DND-41 (cell line): Measurements from ENCODE around the gene DENND1A.

ENCODE experiments used
- ATAC-seq: fragments of 200-7000 bp; cut with Tn5 transposase; 3 replicates; pipeline ENCODE4 v1.9.1; 2021; ENCODE audit warnings: low read depth; ENCODE audit not compliant: insufficient read depth
- DNase-seq: peaks from one replicate; pipeline ENCODE4 v3.0.0-alpha.2; 2020
- H2AFZ ChIP-seq: 2 replicates; pipeline ENCODE4 v1.6.0; 2012; ENCODE audit warnings: low read depth, low read length
- H3K27ac ChIP-seq: 2 replicates; pipeline ENCODE4 v1.5.1; 2012; ENCODE audit warnings: low read length, inconsistent platforms
- H3K27me3 ChIP-seq: fragments of 200-600 bp; sonication (generic); 2 replicates; pipeline ENCODE4 v1.6.0; 2012; ENCODE audit warnings: low read length, mild to moderate bottlenecking, inconsistent platforms; ENCODE audit not compliant: insufficient read depth, poor library complexity
- H3K36me3 ChIP-seq: 2 replicates; pipeline ENCODE4 v1.5.1; 2012; ENCODE audit warnings: low read length, inconsistent platforms; ENCODE audit not compliant: insufficient read depth
- H3K4me1 ChIP-seq: 2 replicates; pipeline ENCODE4 v1.5.1; 2012; ENCODE audit warnings: mild to moderate bottlenecking, low read length; ENCODE audit not compliant: insufficient read depth
- H3K4me2 ChIP-seq: 2 replicates; pipeline ENCODE4 v1.6.0; 2012; ENCODE audit warnings: mild to moderate bottlenecking, moderate library complexity, low read length, inconsistent platforms; ENCODE audit not compliant: insufficient read depth
- H3K4me3 ChIP-seq, 2 experiments: fragments of 200-600 bp in 1 of 2; shearing (Covaris generic) in 1 of 2; 2 replicates each; pipeline ENCODE4 v1.5.1; 2012 to 2016; ENCODE audit warnings: inconsistent platforms in 2 of 2, low read length in 2 of 2, mild to moderate bottlenecking in 2 of 2, low read depth in 1 of 2, moderate library complexity in 1 of 2
- H3K79me2 ChIP-seq: 2 replicates; pipeline ENCODE4 v1.6.0; 2012; ENCODE audit warnings: low read length, inconsistent platforms; ENCODE audit not compliant: insufficient read depth
- H3K9ac ChIP-seq: 2 replicates; pipeline ENCODE4 v1.6.0; 2012; ENCODE audit warnings: low read depth, mild to moderate bottlenecking, inconsistent platforms, low read length, moderate library complexity
- H3K9me3 ChIP-seq: 2 replicates; pipeline ENCODE4 v1.5.1; 2012; ENCODE audit warnings: low read length, moderate library complexity, mild to moderate bottlenecking, inconsistent platforms; ENCODE audit not compliant: insufficient read depth, severe bottlenecking
- H4K20me1 ChIP-seq: 2 replicates; pipeline ENCODE4 v1.6.0; 2012; ENCODE audit warnings: low read length; ENCODE audit not compliant: insufficient read depth
- CTCF ChIP-seq: IDR thresholded peaks from 2 replicates; pipeline ENCODE4 v1.5.1; 2012; ENCODE audit warnings: borderline replicate concordance, low read length, moderate library complexity, mild to moderate bottlenecking; ENCODE audit not compliant: poor library complexity, severe bottlenecking; ENCODE audit errors: extremely low read depth
- EZH2 ChIP-seq: IDR thresholded peaks from 3 replicates; pipeline ENCODE4 v1.6.1; 2012; ENCODE audit warnings: borderline replicate concordance, low read depth, mild to moderate bottlenecking, moderate library complexity, low read length, inconsistent platforms; ENCODE audit not compliant: severe bottlenecking

Gene DENND1A

GRCh38 chr9:123606141-123606540, 323.8 kb downstream of the DENND1A start:
- no peak overlapping the region for H3K4me2 ChIP-seq
- H2AFZ ChIP-seq: no peak overlapping the region
- TF ChIP-seq CTCF (no peak), EZH2 (no peak)
- no peaks in the 10 kb centered on the region for H3K79me2 ChIP-seq
- no peaks in the 10 kb centered on the region for H3K9me3 ChIP-seq
- H3K9ac ChIP-seq: no peak overlapping the region
- ATAC-seq: no peak
- H3K36me3 ChIP-seq: no peaks in the 10 kb centered on the region
- H3K27ac ChIP-seq: no peak overlapping the region
- H3K4me1 ChIP-seq: no peaks in the 10 kb centered on the region
- no peak overlapping the region for H3K4me3 ChIP-seq
- DNase-seq: no peak
- no peaks in the 10 kb centered on the region for H3K27me3 ChIP-seq
- H4K20me1 ChIP-seq: no peaks in the 10 kb centered on the region

GRCh38 chr9:123605286-123605685, 324.6 kb downstream of the DENND1A start:
- ATAC-seq (no peak), DNase-seq (no peak)
- Histone ChIP-seq H3K4me3 (no peak overlapping the region), H4K20me1 (no peaks in the 10 kb centered on the region), H2AFZ (no peak overlapping the region), H3K36me3 (no peaks in the 10 kb centered on the region), H3K9ac (no peak overlapping the region), H3K4me2 (no peak overlapping the region), H3K27me3 (no peaks in the 10 kb centered on the region), H3K27ac (no peak overlapping the region), H3K79me2 (no peaks in the 10 kb centered on the region), H3K9me3 (no peaks in the 10 kb centered on the region), H3K4me1 (no peaks in the 10 kb centered on the region)
- TF ChIP-seq EZH2 (no peak), CTCF (no peak)

DNA sequence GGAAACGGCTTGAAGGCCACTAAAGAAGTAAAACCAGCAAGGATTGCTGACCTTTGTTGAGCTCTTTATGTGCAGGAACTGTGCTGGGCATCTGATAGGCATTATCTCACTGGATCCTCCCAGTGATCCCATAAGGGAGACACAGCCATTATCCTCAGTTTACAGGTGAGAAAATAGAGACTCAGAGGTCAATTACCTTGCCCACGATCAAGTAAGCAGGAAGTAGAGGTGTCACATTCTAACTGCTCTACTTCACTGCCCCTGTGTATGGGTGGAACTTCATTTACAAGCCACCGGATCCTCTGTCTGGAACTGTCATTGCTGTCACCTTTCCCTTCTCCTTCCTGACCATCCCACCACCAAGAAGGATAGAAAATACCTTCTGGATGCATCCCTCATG, 325.1 kb downstream of the DENND1A start:
- no peak overlapping the region for H3K9ac ChIP-seq
- DNase-seq (no peak), ATAC-seq (no peak)

More for the DNA sequence above, 325.1 kb downstream of the DENND1A start:
- H4K20me1 ChIP-seq: no peaks in the 10 kb centered on the region
- H3K4me3 ChIP-seq: no peak overlapping the region
- H3K79me2 ChIP-seq: no peaks in the 10 kb centered on the region
- TF ChIP-seq EZH2: no peak
- no peak for TF ChIP-seq CTCF
- H3K9me3 ChIP-seq: no peaks in the 10 kb centered on the region
- no peak overlapping the region for H2AFZ ChIP-seq
- no peak overlapping the region for H3K4me2 ChIP-seq
- H3K4me1 ChIP-seq: no peaks in the 10 kb centered on the region
- no peaks in the 10 kb centered on the region for H3K27me3 ChIP-seq
- H3K36me3 ChIP-seq: no peaks in the 10 kb centered on the region
- no peak overlapping the region for H3K27ac ChIP-seq
